Stimulated activated CD8-positive, alpha-beta memory T cell treated with anti-CD3 and anti-CD28 coated beads, Interleukin-12 subunit alpha, Interleukin-12 subunit beta, amount 100 ng/mL, for 24 hours (primary cell): ENCODE data around the gene COX8C.
"Not testable (repeated sequence)": the region's sequence is repeated elsewhere in the genome, so short reads cannot be mapped to it uniquely, and the experiment has no call there.

Experiments
- DNase-seq: peaks from one replicate; pipeline ENCODE4 v3.0.0-alpha.2; 2020; ENCODE audit errors: extremely low read depth

Gene COX8C

DNA sequence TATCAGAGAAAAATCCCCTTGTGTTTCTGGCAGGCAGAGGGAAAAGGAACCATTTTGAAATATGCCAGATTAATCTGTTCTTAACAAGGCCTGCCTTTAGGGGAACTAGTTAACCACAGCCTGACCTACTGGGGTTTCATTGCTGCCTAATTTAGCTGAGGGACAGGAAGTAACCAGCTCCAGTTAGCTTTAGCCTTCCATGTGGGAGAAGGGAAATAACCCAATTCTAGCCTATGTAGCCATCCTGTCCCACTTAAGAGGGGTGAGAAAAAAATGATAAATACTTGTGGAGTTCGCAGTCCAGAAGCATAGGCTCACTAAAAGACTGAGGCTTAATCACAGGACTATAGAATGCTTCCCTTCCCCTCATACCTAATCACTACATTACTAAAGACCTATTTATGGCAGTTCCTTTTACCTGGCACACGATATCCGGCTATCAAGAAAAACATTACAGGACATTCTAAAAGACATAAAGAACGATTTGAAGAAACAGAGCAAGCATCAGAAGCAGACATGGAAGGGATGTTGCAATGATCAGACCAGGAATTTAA lies 22.8 kb downstream of the COX8C start:
- no peak for DNase-seq

DNA sequence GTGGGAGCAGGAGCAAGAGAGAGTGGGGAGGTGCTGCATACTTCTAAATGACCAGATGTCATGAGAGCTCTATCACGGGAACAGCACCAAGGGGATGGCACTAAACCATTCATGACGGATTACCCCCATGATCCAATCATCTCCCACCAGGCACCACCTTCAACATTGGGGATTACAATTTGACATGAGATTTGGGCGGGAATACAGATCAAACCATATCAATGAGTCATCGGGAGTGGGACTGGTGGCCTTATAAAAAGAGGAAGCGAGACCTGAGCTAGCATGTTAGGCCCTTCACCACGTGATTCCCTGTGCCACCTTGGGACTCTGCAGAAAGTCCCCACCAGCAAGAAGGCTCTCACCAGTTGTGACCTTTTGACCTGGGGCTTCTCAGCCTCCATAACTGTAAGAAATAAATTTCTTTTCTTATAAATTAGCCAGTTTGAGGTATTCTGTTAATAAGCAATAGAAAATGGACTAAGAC lies 28.7 kb downstream of the COX8C start:
- no peak for DNase-seq

DNA sequence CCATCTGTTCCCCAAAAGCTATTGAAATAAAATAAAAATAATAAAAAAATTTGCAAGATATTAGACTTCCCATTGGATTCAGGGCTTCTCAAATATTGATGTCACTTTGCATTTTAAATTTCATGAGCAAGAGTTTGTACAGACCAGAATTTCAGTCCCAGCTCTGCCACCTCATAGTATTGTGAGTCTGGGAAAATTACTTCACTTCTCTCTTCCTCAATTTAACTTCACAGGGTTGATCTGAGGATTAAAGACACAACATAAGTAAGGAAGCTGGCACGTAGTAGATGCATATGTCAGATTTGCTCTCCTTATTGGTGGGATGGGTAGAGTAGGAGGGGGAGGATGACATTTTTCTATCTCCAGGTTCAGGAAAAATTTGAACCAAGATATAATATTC lies 32.8 kb downstream of the COX8C start:
- DNase-seq, result no peak

DNA sequence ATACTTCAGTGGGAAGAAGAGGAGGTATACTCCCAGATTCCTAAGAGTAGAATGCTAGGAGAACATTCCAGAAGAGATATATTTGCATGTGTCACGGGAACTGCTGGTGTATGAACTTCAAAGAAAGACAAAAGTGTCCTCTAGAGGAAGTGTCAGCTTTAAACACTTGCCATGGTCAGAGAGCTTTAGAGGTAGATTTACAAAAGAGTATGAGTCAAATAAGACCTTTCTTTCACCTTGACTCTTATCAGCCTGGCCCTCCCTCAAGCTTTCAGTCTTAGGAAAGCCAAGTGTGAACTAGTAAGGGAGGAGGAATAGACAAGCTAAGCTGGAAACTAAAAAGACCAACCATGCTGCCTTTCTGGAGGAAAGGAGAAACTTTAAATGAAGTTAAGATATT lies 34.7 kb downstream of the COX8C start:
- no peak for DNase-seq

DNA sequence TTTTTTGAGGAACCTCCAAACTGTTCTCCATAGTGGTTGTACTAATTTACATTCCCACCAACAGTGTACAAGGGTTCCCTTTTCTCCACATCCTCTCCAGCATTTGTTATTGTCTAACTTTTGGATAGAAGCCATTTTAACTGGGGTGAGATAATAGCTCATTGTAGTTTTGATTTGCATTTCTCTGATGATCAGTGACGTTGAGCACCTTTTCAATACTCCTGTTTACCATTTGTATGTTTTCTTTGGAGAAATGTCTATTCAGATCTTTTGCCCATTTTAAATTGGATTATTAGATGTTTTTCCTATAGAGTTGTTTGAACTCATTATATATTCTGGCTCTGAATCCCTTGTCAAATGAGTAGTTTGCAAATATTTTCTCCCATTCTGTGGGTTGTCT lies 37.3 kb downstream of the COX8C start:
- not testable (repeated sequence) for DNase-seq

DNA sequence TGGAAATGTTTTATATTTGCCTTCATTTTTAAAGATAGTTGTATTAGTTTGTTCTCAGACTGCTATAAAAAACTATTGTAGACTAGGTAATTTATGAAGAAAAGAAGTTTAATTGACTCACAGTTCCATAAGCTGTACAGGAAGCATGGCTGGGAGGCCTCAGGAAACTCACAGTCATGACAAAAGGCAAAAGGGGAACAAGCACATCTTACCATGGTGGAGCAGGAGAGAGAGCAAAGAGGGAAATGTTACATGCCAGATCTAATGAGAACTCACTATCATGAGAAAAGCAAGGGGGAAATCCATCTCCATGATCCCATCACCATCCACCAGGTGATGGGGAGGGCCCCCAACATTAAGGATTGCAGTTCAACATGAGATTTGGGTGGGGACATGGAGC lies 48.2 kb downstream of the COX8C start:
- no peak for DNase-seq

DNA sequence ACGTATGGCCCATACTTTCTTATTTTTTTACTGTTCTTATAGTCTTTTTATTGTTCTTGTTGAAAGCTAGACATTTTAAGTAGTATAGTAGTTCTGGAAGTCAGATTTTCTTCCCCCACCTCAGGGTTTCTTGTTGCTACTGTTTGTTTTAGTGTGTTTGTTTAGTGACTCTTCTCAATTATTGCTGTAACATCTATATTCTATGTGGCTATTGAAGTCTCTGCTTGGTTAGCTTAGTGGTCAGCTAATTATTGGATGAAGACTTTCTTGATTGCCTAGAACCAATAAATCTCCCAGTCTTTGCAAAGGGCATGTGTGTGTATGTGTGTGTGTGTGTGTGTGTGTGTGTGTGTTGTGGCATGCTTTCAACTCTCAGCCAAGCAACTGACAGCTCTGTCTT lies 49.5 kb downstream of the COX8C start:
- no peak for DNase-seq
